ENCODE data around the gene UBE2Q1.

GRCh38 chr1:154502744-154503115 is 55.7 kb downstream of the UBE2Q1 start:
- TF ChIP-seq ATF3 (IDR thresholded peaks at IDR 0.05), result no peak
- no peak for TF ChIP-seq EGR1 (IDR thresholded peaks at IDR 0.05; ENCODE audit: low read depth in 2 of 2)
- TF ChIP-seq CTCF (IDR thresholded peaks at IDR 0.05; ENCODE audit: low read depth, low read length, missing input control), result no peak
- TF ChIP-seq RAD21 (IDR thresholded peaks at IDR 0.05), result no peak
- TF ChIP-seq GABPA (IDR thresholded peaks at IDR 0.05 in 1 of 2, conservative IDR thresholded peaks at IDR 0.05 in 1 of 2), result no peak
- no peak for TF ChIP-seq TAF1 (conservative IDR thresholded peaks at IDR 0.05)
- TF ChIP-seq REST (IDR thresholded peaks at IDR 0.05), result no peak
